ENCODE data around the gene CD99. TPM values are rescaled to one million over a fixed set of nuclear protein-coding genes. Genes with fewer than 3 reads are reported as not detected.

The CD99 gene
- total and polyA plus RNA-seq, 2 donors (not counting 3 experiments of a cell fraction or from before 2014, with no cell fraction given): 364 to 654 TPM

GRCh38 chrX:2685886-2686285 lies 5.2 kb upstream of the CD99 start:
- no peak overlapping the region for H2AFZ ChIP-seq (ENCODE audit: low read depth, low read length)
- H3K9me1 ChIP-seq (replicated peaks; ENCODE audit: control insufficient read depth, extremely low read depth, insufficient read depth, low read length): no peaks in the 10 kb centered on the region
- no peak overlapping the region for H3K27ac ChIP-seq (ENCODE audit: insufficient read depth, low read depth, low read length)
- intact Hi-C loops (cut with micrococcal nuclease) (no loop called here), dilution Hi-C loops (cut with MboI; ENCODE audit: extremely low pct_ligation_motif_present, low sequenced_read_pairs) (no loop called here)
- H3K4me2 ChIP-seq (ENCODE audit: insufficient read depth, low read length): no peak overlapping the region
- no peaks in the 10 kb centered on the region for H3K79me2 ChIP-seq (ENCODE audit: control insufficient read depth, insufficient read depth, low read length)
- no peak for FAIRE-seq
- no peaks in the 10 kb centered on the region for H3K27me3 ChIP-seq (ENCODE audit: control insufficient read depth in 2 of 2, insufficient read depth in 2 of 2, low read length in 2 of 2)
- no peaks in the 10 kb centered on the region for H3K36me3 ChIP-seq (ENCODE audit: control insufficient read depth in 2 of 2, extremely low read depth in 1 of 2, insufficient read depth in 2 of 2, low read length in 2 of 2)
- TF ChIP-seq JUN (IDR thresholded peaks at IDR 0.05; ENCODE audit: borderline replicate concordance, insufficient read depth, insufficient read length, low read depth) (no peak), EZH2 (IDR thresholded peaks at IDR 0.05; ENCODE audit: borderline replicate concordance, low read depth, low read length, severe bottlenecking) (no peak)
- POLR2A ChIA-PET: no interaction called here
- peaks cover 2% of the 10 kb centered on the region for H3K4me1 ChIP-seq (ENCODE audit: control insufficient read depth, extremely low read depth, insufficient read depth, low read length)
- DNase-seq (ENCODE audit: low read depth, low spot score): no peak
- H4K20me1 ChIP-seq (replicated peaks; ENCODE audit: control insufficient read depth, extremely low read depth, insufficient read depth, low read length): no peaks in the 10 kb centered on the region
- H3K4me3 ChIP-seq (replicated peaks in 1 of 3; ENCODE audit: insufficient read depth in 1 of 3, low read depth in 1 of 3, low read length in 3 of 3): no peak overlapping the region
- no peaks in the 10 kb centered on the region for H3K9me3 ChIP-seq (replicated peaks; ENCODE audit: control insufficient read depth, insufficient read depth, low read length)
- CTCF ChIA-PET: no interaction called here
- BruUV-seq (replicated peaks): no TSS peak
- no peak overlapping the region for H3K9ac ChIP-seq (replicated peaks; ENCODE audit: extremely low read depth, insufficient read depth, low read length)

- H3K79me2 ChIP-seq (ENCODE audit: control insufficient read depth, insufficient read depth, low read length): peaks cover 36% of the 10 kb centered on the region
- H3K27ac ChIP-seq (ENCODE audit: insufficient read depth, low read depth, low read length): no peak overlapping the region
- H3K36me3 ChIP-seq (ENCODE audit: control insufficient read depth in 2 of 2, extremely low read depth in 1 of 2, insufficient read depth in 2 of 2, low read length in 2 of 2): no peaks in the 10 kb centered on the region
- ChIA-PET POLR2A (no interaction called here), CTCF (no interaction called here)
- no peaks in the 10 kb centered on the region for H4K20me1 ChIP-seq (replicated peaks; ENCODE audit: control insufficient read depth, extremely low read depth, insufficient read depth, low read length)
- H2AFZ ChIP-seq (ENCODE audit: low read depth, low read length): peak overlapping the region; percentile 32
- H3K27me3 ChIP-seq (ENCODE audit: control insufficient read depth in 2 of 2, insufficient read depth in 2 of 2, low read length in 2 of 2): no peaks in the 10 kb centered on the region
- peak overlapping the region in 1 of 3 experiments; percentile 76 for H3K4me3 ChIP-seq (replicated peaks in 1 of 3; ENCODE audit: insufficient read depth in 1 of 3, low read depth in 1 of 3, low read length in 3 of 3)
- H3K4me2 ChIP-seq (ENCODE audit: insufficient read depth, low read length): no peak overlapping the region
- DNase-seq (ENCODE audit: low read depth, low spot score) (no peak), FAIRE-seq (no peak)
- TF ChIP-seq GATA2 (IDR thresholded peaks at IDR 0.05; ENCODE audit: insufficient read depth, insufficient read length, low read depth, low read length) (no peak), MAX (IDR thresholded peaks at IDR 0.05; ENCODE audit: insufficient read depth, insufficient read length) (no peak), POLR2AphosphoS5 (IDR thresholded peaks at IDR 0.05; ENCODE audit: insufficient read depth, low read depth, low read length) (no peak), JUN (IDR thresholded peaks at IDR 0.05; ENCODE audit: borderline replicate concordance, insufficient read depth, insufficient read length, low read depth) (no peak), FOS (IDR thresholded peaks at IDR 0.05; ENCODE audit: borderline replicate concordance, insufficient read depth, low read length) (no peak), MYC (IDR thresholded peaks at IDR 0.05; ENCODE audit: low read depth, low read length) (no peak), EZH2 (IDR thresholded peaks at IDR 0.05; ENCODE audit: borderline replicate concordance, low read depth, low read length, severe bottlenecking) (no peak), POLR2A (IDR thresholded peaks at IDR 0.05; ENCODE audit: low read depth, low read length) (no peak)
- TF ChIP-seq, protein P1, sequence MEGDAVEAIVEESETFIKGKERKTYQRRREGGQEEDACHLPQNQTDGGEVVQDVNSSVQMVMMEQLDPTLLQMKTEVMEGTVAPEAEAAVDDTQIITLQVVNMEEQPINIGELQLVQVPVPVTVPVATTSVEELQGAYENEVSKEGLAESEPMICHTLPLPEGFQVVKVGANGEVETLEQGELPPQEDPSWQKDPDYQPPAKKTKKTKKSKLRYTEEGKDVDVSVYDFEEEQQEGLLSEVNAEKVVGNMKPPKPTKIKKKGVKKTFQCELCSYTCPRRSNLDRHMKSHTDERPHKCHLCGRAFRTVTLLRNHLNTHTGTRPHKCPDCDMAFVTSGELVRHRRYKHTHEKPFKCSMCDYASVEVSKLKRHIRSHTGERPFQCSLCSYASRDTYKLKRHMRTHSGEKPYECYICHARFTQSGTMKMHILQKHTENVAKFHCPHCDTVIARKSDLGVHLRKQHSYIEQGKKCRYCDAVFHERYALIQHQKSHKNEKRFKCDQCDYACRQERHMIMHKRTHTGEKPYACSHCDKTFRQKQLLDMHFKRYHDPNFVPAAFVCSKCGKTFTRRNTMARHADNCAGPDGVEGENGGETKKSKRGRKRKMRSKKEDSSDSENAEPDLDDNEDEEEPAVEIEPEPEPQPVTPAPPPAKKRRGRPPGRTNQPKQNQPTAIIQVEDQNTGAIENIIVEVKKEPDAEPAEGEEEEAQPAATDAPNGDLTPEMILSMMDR (IDR thresholded peaks at IDR 0.05; ENCODE audit: extremely low read depth in 1 of 2, insufficient read depth in 1 of 2, low read depth in 1 of 2, low read length in 2 of 2): no peak
- no peak overlapping the region for H3K9ac ChIP-seq (replicated peaks; ENCODE audit: extremely low read depth, insufficient read depth, low read length)
- intact Hi-C loops (cut with micrococcal nuclease): loop anchor here (2.0 to 5.0 kb wide), 2 partner anchors 13 to 237 kb away; partner anchors contain the start of gene ARSD
- BruUV-seq (replicated peaks): no TSS peak
- peaks cover 28% of the 10 kb centered on the region for H3K4me1 ChIP-seq (ENCODE audit: control insufficient read depth, extremely low read depth, insufficient read depth, low read length)
- no peaks in the 10 kb centered on the region for H3K9me3 ChIP-seq (replicated peaks; ENCODE audit: control insufficient read depth, insufficient read depth, low read length)
- dilution Hi-C loops (cut with MboI; ENCODE audit: extremely low pct_ligation_motif_present, low sequenced_read_pairs): no loop called here
- no peaks in the 10 kb centered on the region for H3K9me1 ChIP-seq (replicated peaks; ENCODE audit: control insufficient read depth, extremely low read depth, insufficient read depth, low read length)
Observed at GRCh38 chrX:2689773-2690666, 1.1 kb upstream of the CD99 start.

Measured in endothelial cell of umbilical vein (primary cell).